ENCODE measurements around the gene DUSP14. TPM values are rescaled to one million over a fixed set of nuclear protein-coding genes. Genes with fewer than 3 reads are reported as not detected.

Gene DUSP14
- total RNA-seq, 1 experiment from 2014 or later = 56.2 TPM

DNA sequence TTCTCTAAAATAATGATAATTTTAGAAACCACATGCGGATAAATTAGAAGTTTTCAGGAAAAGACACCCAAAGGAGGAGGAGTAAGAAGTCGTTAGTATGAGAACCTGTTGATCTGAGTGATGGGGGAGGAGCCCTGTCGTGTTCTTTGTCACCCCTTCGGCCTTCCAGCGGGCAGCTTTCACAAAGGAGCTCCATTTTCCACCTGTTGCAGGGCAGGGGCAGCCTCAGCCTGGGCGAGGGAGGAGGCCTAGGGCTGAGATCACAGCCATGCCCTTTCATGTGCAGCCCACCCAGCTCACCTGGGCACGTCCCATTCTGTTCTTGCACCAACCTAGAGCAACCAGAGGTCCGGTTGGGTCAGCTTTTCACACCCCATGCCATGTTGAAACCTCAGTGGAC is 5.3 kb downstream of the DUSP14 start:
- intact Hi-C loops (cut with micrococcal nuclease) = no loop called here
- ChIA-PET POLR2A (ENCODE audit: unreplicated experiment) (no interaction called here), CTCF (no interaction called here)
- TF ChIP-seq EZH2 (IDR thresholded peaks at IDR 0.05; ENCODE audit: low read length, unreplicated experiment) = no peak
- no peak for TF ChIP-seq EZH2phosphoT487 (IDR thresholded peaks at IDR 0.05; ENCODE audit: borderline replicate concordance, low read length)
- TF ChIP-seq, protein P1, sequence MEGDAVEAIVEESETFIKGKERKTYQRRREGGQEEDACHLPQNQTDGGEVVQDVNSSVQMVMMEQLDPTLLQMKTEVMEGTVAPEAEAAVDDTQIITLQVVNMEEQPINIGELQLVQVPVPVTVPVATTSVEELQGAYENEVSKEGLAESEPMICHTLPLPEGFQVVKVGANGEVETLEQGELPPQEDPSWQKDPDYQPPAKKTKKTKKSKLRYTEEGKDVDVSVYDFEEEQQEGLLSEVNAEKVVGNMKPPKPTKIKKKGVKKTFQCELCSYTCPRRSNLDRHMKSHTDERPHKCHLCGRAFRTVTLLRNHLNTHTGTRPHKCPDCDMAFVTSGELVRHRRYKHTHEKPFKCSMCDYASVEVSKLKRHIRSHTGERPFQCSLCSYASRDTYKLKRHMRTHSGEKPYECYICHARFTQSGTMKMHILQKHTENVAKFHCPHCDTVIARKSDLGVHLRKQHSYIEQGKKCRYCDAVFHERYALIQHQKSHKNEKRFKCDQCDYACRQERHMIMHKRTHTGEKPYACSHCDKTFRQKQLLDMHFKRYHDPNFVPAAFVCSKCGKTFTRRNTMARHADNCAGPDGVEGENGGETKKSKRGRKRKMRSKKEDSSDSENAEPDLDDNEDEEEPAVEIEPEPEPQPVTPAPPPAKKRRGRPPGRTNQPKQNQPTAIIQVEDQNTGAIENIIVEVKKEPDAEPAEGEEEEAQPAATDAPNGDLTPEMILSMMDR (conservative IDR thresholded peaks at IDR 0.05; ENCODE audit: low read depth, low read length) = no peak
- Histone ChIP-seq H3K4me2 (ENCODE audit: low read length) (no peak overlapping the region), H3K9me3 (ENCODE audit: low read length) (no peaks in the 10 kb centered on the region), H3K36me3 (ENCODE audit: low read depth, low read length) (no peaks in the 10 kb centered on the region), H4K20me1 (ENCODE audit: low read length) (peaks cover 16% of the 10 kb centered on the region), H3F3A (ENCODE audit: low read length, unreplicated experiment) (no peaks in the 10 kb centered on the region), H3K27ac (ENCODE audit: low read length) (no peak overlapping the region), H3K4me3 (ENCODE audit: low read length) (no peak overlapping the region), H3K4me1 (ENCODE audit: insufficient read depth, low read length) (peaks cover 32% of the 10 kb centered on the region), H3K9me2 (replicated peaks; ENCODE audit: low read length) (no peaks in the 10 kb centered on the region), H3K79me2 (ENCODE audit: low read length) (peaks cover 100% of the 10 kb centered on the region), H3K9ac (ENCODE audit: low read length) (no peak overlapping the region), H2AFZ (ENCODE audit: low read length) (no peak overlapping the region), H3K27me3 (ENCODE audit: low read length) (no peaks in the 10 kb centered on the region)
- no TSS peak for BruUV-seq (replicated peaks)
- ATAC-seq (no peak), DNase-seq (no peak)

DNA sequence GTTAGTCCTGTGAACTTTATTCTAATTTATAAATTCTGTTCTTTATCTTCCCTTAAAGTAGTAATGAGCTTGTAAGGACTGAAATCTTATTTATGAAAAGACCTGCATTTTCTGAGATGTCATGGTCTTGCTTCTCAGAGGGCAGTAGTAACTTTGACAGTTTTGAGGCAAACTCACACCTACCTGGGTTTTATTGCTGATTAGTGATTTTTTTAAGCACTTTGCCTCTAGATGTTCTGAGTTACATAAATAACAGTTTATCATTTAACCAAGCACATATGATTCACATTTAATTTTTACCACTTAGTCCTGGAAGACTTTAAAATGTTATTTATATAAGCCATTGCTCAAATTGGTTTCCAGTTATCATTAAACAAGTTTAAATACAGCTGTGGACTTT is 10.7 kb downstream of the DUSP14 start:
- ATAC-seq = no peak
- BruUV-seq (replicated peaks) = no TSS peak
- no peak overlapping the region for H3K27ac ChIP-seq (ENCODE audit: low read length)

More for the DNA sequence above, 10.7 kb downstream of the DUSP14 start:
- no peak overlapping the region for H2AFZ ChIP-seq (ENCODE audit: low read length)
- H3K4me2 ChIP-seq (ENCODE audit: low read length) = no peak overlapping the region
- TF ChIP-seq, protein P1 (conservative IDR thresholded peaks at IDR 0.05; ENCODE audit: low read depth, low read length) = no peak
- TF ChIP-seq EZH2phosphoT487 (IDR thresholded peaks at IDR 0.05; ENCODE audit: borderline replicate concordance, low read length) = no peak
- TF ChIP-seq EZH2 (IDR thresholded peaks at IDR 0.05; ENCODE audit: low read length, unreplicated experiment) = no peak
- no peak for DNase-seq
- no peaks in the 10 kb centered on the region for H3K9me2 ChIP-seq (replicated peaks; ENCODE audit: low read length)
- H3K9me3 ChIP-seq (ENCODE audit: low read length) = no peaks in the 10 kb centered on the region
- ChIA-PET POLR2A (ENCODE audit: unreplicated experiment) (no interaction called here), CTCF (no interaction called here)
- no peak overlapping the region for H3K4me3 ChIP-seq (ENCODE audit: low read length)
- intact Hi-C loops (cut with micrococcal nuclease) = no loop called here
- H3K79me2 ChIP-seq (ENCODE audit: low read length) = peaks cover 100% of the 10 kb centered on the region
- H3K4me1 ChIP-seq (ENCODE audit: insufficient read depth, low read length) = no peaks in the 10 kb centered on the region
- H3K9ac ChIP-seq (ENCODE audit: low read length) = no peak overlapping the region
- no peaks in the 10 kb centered on the region; the same call in 1 of the 2 replicates for H4K20me1 ChIP-seq (ENCODE audit: low read length)
- no peaks in the 10 kb centered on the region for H3K36me3 ChIP-seq (ENCODE audit: low read depth, low read length)
- no peaks in the 10 kb centered on the region for H3F3A ChIP-seq (ENCODE audit: low read length, unreplicated experiment)
- H3K27me3 ChIP-seq (ENCODE audit: low read length) = no peaks in the 10 kb centered on the region

All from PC-3 (cell line).